ENCODE data around the gene TCIRG1.
A peak's percentile ranks its signal among the peaks of the same experiment; 100 is the strongest.

The TCIRG1 gene

GRCh38 chr11:68002938-68003845, 35.6 kb upstream of the TCIRG1 start:
- CTCF ChIA-PET: interaction anchor here (1.0 to 1.7 kb wide), 4 partner anchors 9 to 208 kb away, joined by 3 to 8 read pairs (median 4); no protein-coding TSS in a partner anchor
- no peak for TF ChIP-seq CTCF (IDR thresholded peaks at IDR 0.05; ENCODE audit: control extremely low read depth, extremely low read depth, low read depth, missing control alignments)
- POLR2A ChIA-PET: interaction anchor here (0.5 kb wide), 2 partner anchors 43 to 75 kb away, joined by 3 to 5 read pairs; no protein-coding TSS in a partner anchor
- DNase-seq (ENCODE audit: extremely low spot score): peak; percentile 71

GRCh38 chr11:68003846-68004550, 34.8 kb upstream of the TCIRG1 start, which contains the start of gene UNC93B1:
Gene UNC93B1, minus strand, starts transcription at chr11:68004097. Its CDS starts 54 bp downstream, at chr11:68004043.
- ChIA-PET POLR2A (no interaction called here), CTCF (interaction anchor here (0.9 kb wide), 1 partner anchor 10 kb away, joined by 4 read pairs; no protein-coding TSS in a partner anchor)
- TF ChIP-seq CTCF (IDR thresholded peaks at IDR 0.05; ENCODE audit: control extremely low read depth, extremely low read depth, low read depth, missing control alignments): no peak
- peak; percentile 94 for DNase-seq (ENCODE audit: extremely low spot score)

- CTCF ChIA-PET: interaction anchor here (0.9 kb wide), 1 partner anchor 10 kb away, joined by 4 read pairs; no protein-coding TSS in a partner anchor
- no peak for DNase-seq (ENCODE audit: extremely low spot score)
- no peak for TF ChIP-seq CTCF (IDR thresholded peaks at IDR 0.05; ENCODE audit: control extremely low read depth, extremely low read depth, low read depth, missing control alignments)
- POLR2A ChIA-PET: no interaction called here
These were observed 34.1 kb upstream of the TCIRG1 start for GRCh38 chr11:68004551-68005335.

- TF ChIP-seq CTCF (IDR thresholded peaks at IDR 0.05; ENCODE audit: control extremely low read depth, extremely low read depth, low read depth, missing control alignments): no peak
- DNase-seq (ENCODE audit: extremely low spot score): no peak
- POLR2A ChIA-PET: no interaction called here
- CTCF ChIA-PET: interaction anchor here (0.9 to 1.6 kb wide), 2 partner anchors 12 to 203 kb away, joined by 3 to 5 read pairs; no protein-coding TSS in a partner anchor
These were observed 32.1 kb upstream of the TCIRG1 start for GRCh38 chr11:68006606-68007166.

GRCh38 chr11:68007498-68008380, 31.1 kb upstream of the TCIRG1 start:
- ChIA-PET CTCF (interaction anchor here (0.7 to 3.7 kb wide), 5 partner anchors 52 to 250 kb away, joined by 3 to 21 read pairs (median 5); no protein-coding TSS in a partner anchor), POLR2A (no interaction called here)
- DNase-seq (ENCODE audit: extremely low spot score): no peak
- TF ChIP-seq CTCF (IDR thresholded peaks at IDR 0.05; ENCODE audit: control extremely low read depth, extremely low read depth, low read depth, missing control alignments): no peak
